Tongue (tissue), 2 donors: ENCODE results near the gene ARHGAP25. TPM values are rescaled to one million over a fixed set of nuclear protein-coding genes. Genes with fewer than 3 reads are reported as not detected.
A peak's percentile ranks its signal among the peaks of the same experiment; 100 is the strongest.

ENCODE experiments used
- DNase-seq: peaks from one replicate; pipeline ENCODE4 v3.0.0-alpha.2; 2015
- total RNA-seq: library from RNA; depleted of rRNA; stranded (reverse); fragments of >200 nt; gene quantifications from one replicate; pipeline ENCODE4 v1.2.3, GENCODE V29; 2014

The ARHGAP25 gene
- total RNA-seq, 1 donor from 2014 or later: 5.4 TPM

- no peak for DNase-seq
Measured at GRCh38 chr2:68719912-68720311, 14.7 kb upstream of the ARHGAP25 start.

GRCh38 chr2:68720665-68721064 is 13.9 kb upstream of the ARHGAP25 start:
- no peak for DNase-seq

GRCh38 chr2:68721482-68722101 is 13.0 kb upstream of the ARHGAP25 start:
- no peak for DNase-seq

GRCh38 chr2:68722712-68723111 is 11.9 kb upstream of the ARHGAP25 start:
- DNase-seq: no peak

GRCh38 chr2:68723181-68723580 is 11.4 kb upstream of the ARHGAP25 start:
- DNase-seq: no peak

GRCh38 chr2:68726100-68726499 is 8.5 kb upstream of the ARHGAP25 start:
- DNase-seq: no peak

GRCh38 chr2:68726608-68727367 is 7.8 kb upstream of the ARHGAP25 start:
- no peak for DNase-seq

- DNase-seq: no peak
Measured at GRCh38 chr2:68727683-68728375, 6.8 kb upstream of the ARHGAP25 start.

- DNase-seq: no peak
Measured at GRCh38 chr2:68730828-68731227, 3.8 kb upstream of the ARHGAP25 start.

- DNase-seq: peak; percentile 7
Measured at GRCh38 chr2:68732036-68732932, 2.3 kb upstream of the ARHGAP25 start.

- DNase-seq: no peak
Measured at GRCh38 chr2:68733365-68733764, 1.2 kb upstream of the ARHGAP25 start.

GRCh38 chr2:68734176-68734575 is 435 bp upstream of the ARHGAP25 start:
- no peak for DNase-seq

GRCh38 chr2:68736086-68736485 is 1.5 kb downstream of the ARHGAP25 start:
- no peak for DNase-seq

GRCh38 chr2:68737711-68738110 is 3.1 kb downstream of the ARHGAP25 start:
- no peak for DNase-seq

- DNase-seq: no peak
Measured at GRCh38 chr2:68738906-68739594, 4.4 kb downstream of the ARHGAP25 start.

- DNase-seq: no peak
Measured at GRCh38 chr2:68739595-68740399, 5.2 kb downstream of the ARHGAP25 start.

- no peak for DNase-seq
Measured at GRCh38 chr2:68740400-68740914, 5.8 kb downstream of the ARHGAP25 start.

- no peak for DNase-seq
Measured at GRCh38 chr2:68741238-68741637, 6.6 kb downstream of the ARHGAP25 start.

- DNase-seq: no peak
Measured at GRCh38 chr2:68741805-68742306, 7.2 kb downstream of the ARHGAP25 start.
